HG02840 (cell line): ENCODE measurements around the gene ATP6V1A.
"Not testable (repeated sequence)": the region's sequence is repeated elsewhere in the genome, so short reads cannot be mapped to it uniquely, and the experiment has no call there.

Source experiments
- ATAC-seq: cut with Tn5 transposase; IDR thresholded peaks from one replicate; pipeline ENCODE4 v1.9.1; 2021; ENCODE audit warnings: mild to moderate bottlenecking, moderate library complexity, moderate number of reproducible peaks; ENCODE audit not compliant: unreplicated experiment, low FRiP score

The ATP6V1A gene

GRCh38 chr3:113812854-113813253 is 66.0 kb downstream of the ATP6V1A start:
- no peak for ATAC-seq

- no peak for ATAC-seq
These were observed 73.0 kb downstream of the ATP6V1A start for GRCh38 chr3:113819866-113820265.

- peak; percentile 77 for ATAC-seq
These were observed 78.3 kb downstream of the ATP6V1A start for GRCh38 chr3:113825090-113825489.

- no peak for ATAC-seq
These were observed 81.8 kb downstream of the ATP6V1A start for GRCh38 chr3:113828600-113828999.

GRCh38 chr3:113829576-113830354 is 82.9 kb downstream of the ATP6V1A start:
- ATAC-seq = no peak

- no peak for ATAC-seq
These were observed 84.2 kb downstream of the ATP6V1A start for GRCh38 chr3:113831103-113831355.

- ATAC-seq = no peak
These were observed 85.8 kb downstream of the ATP6V1A start for GRCh38 chr3:113832477-113833164.

GRCh38 chr3:113834983-113835382 is 88.1 kb downstream of the ATP6V1A start:
- no peak for ATAC-seq

- peak; percentile 90 for ATAC-seq
These were observed 91.9 kb downstream of the ATP6V1A start, which contains the start of gene GRAMD1C for GRCh38 chr3:113838631-113839209. GRAMD1C (plus strand) TSS chr3:113838788; CDS start chr3:113838910, 122 bp downstream.

GRCh38 chr3:113839551-113839950 is 92.7 kb downstream of the ATP6V1A start:
- no peak for ATAC-seq

GRCh38 chr3:113844622-113845222 is 97.9 kb downstream of the ATP6V1A start:
- ATAC-seq = no peak

GRCh38 chr3:113847247-113847646 is 100.4 kb downstream of the ATP6V1A start:
- ATAC-seq = no peak

- no peak for ATAC-seq
These were observed 101.0 kb downstream of the ATP6V1A start for GRCh38 chr3:113847664-113848461.

GRCh38 chr3:113849071-113849470 is 102.2 kb downstream of the ATP6V1A start:
- not testable (repeated sequence) for ATAC-seq

- ATAC-seq = not testable (repeated sequence)
These were observed 103.0 kb downstream of the ATP6V1A start for GRCh38 chr3:113849841-113850240.

GRCh38 chr3:113850391-113850790 is 103.6 kb downstream of the ATP6V1A start:
- ATAC-seq = not testable (repeated sequence)

- no peak for ATAC-seq
These were observed 105.7 kb downstream of the ATP6V1A start for GRCh38 chr3:113852506-113852905.
